AG04449 (cell line): ENCODE results near the gene FANCE.

Experiments used
- CTCF ChIA-PET: fragments of 350-600 bp; formaldehyde crosslinking; extraction: SDS; loops from one replicate; lab custom pipeline; 2021; ENCODE audit warnings: antibody characterized with exemption; lab: Yijun Ruan, JAX
- POLR2A ChIA-PET: fragments of 400-600, 350-600 bp; formaldehyde crosslinking; extraction: SDS; loops from one replicate; lab custom pipeline; 2020; ENCODE audit warnings: antibody characterized with exemption, inconsistent platforms; lab: Yijun Ruan, JAX
- DNase-seq: peaks from one replicate; pipeline ENCODE4 v3.0.0-alpha.2; 2010; ENCODE audit warnings: low read depth, low spot score
- H3K4me3 ChIP-seq: 2 replicates; pipeline ENCODE4 v1.5.1; 2011; ENCODE audit warnings: low read depth, mild to moderate bottlenecking, control low read depth, low read length
- CTCF ChIP-seq: IDR thresholded peaks from one replicate; pipeline ENCODE4 v1.5.1; 2011; ENCODE audit warnings: mild to moderate bottlenecking, moderate library complexity, low read length, control low read depth, inconsistent platforms; ENCODE audit not compliant: insufficient read depth; ENCODE audit errors: missing control alignments

Gene FANCE

DNA sequence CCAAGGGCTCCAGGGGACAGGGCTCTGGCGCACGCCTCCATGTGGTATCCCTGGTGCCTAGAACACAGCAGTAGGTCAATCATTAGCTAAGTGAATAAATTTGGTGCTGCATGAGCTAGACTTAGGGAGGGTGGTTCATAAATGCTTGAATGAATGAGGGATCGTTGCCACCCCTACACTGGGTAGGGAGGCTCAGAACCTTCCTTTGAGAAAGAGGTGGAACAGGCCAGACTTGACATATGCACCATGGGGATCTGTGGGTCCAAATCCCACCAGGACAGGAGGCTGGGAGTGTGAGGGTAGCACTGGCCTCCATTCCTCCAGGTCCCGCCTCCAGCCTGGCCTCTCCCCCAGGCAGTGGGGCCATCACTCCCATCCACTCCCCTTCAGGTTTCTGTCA, 30.9 kb downstream of the FANCE start:
- no peak for DNase-seq
- POLR2A ChIA-PET: interaction anchor here (1.4 to 2.0 kb wide), 2 partner anchors 12 to 14 kb away, joined by 5 to 12 read pairs; no protein-coding TSS in a partner anchor
- no peak for TF ChIP-seq CTCF
- no peak overlapping the region for H3K4me3 ChIP-seq
- CTCF ChIA-PET: interaction anchor here (1.6 to 1.8 kb wide), 2 partner anchors 9 to 15 kb away, joined by 6 to 9 read pairs; partner anchors contain the start of gene RPL10A

DNA sequence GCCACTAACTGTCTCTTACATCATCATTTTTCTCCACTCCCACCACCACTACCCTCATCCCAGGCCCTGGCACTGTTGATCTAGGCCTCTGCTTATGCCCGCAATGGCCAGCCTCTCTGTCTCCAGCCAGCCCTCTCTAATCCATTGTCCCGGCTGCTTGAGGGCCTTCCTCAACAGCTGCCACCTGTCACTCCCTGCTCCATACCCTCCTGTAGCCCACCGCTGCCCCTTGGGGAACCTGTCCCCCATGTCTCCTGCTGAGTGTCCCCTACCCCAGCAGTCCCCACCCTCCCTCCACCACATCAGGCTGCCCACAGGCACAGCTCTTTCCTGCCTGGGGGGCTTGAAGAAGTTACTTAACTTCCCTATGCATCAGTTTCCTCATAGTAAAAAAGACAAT, 31.4 kb downstream of the FANCE start:
- DNase-seq: no peak
- no peak for TF ChIP-seq CTCF
- ChIA-PET CTCF (interaction anchor here (1.6 to 1.8 kb wide), 3 partner anchors 10 to 16 kb away, joined by 3 to 9 read pairs (median 6); partner anchors contain the start of gene RPL10A), POLR2A (interaction anchor here (2.0 kb wide), 1 partner anchor 12 kb away, joined by 12 read pairs; no protein-coding TSS in a partner anchor)
- H3K4me3 ChIP-seq: no peak overlapping the region

- ChIA-PET CTCF (interaction anchor here (1.6 to 1.8 kb wide), 3 partner anchors 11 to 16 kb away, joined by 3 to 9 read pairs (median 6); partner anchors contain the start of gene RPL10A), POLR2A (interaction anchor here (2.0 kb wide), 1 partner anchor 13 kb away, joined by 12 read pairs; no protein-coding TSS in a partner anchor)
- no peak for DNase-seq
- no peak for TF ChIP-seq CTCF
- no peak overlapping the region for H3K4me3 ChIP-seq
Observed at GRCh38 chr6:35483893-35484645, 31.9 kb downstream of the FANCE start.

DNA sequence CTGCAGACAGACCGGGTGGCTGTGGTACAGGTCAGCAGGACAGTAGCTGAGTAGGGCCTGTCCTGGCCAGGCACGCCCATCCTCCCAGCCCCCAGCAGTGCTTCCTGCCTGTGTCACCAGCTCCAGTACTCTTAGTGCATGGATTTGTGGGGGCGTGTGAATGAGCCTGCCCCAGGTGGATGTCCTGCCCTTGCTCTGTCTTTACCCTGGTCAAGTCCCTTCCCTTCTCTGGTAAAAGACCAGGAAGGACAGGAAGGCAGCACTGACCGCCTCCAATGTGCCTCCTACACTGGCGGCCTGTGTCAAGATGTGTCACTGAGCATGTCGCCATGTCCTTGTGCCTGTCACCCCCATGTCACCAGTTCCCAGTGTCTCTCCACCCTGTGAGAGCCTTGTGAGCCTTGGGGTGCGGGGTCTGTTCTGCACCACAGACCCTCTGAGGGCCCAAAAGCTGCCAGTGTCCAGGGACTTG, 32.8 kb downstream of the FANCE start:
- ChIA-PET CTCF (interaction anchor here (1.6 to 1.7 kb wide), 2 partner anchors 12 to 13 kb away, joined by 3 to 6 read pairs; no protein-coding TSS in a partner anchor), POLR2A (interaction anchor here (2.0 kb wide), 1 partner anchor 14 kb away, joined by 12 read pairs; no protein-coding TSS in a partner anchor)
- no peak for DNase-seq
- TF ChIP-seq CTCF: no peak
- no peak overlapping the region for H3K4me3 ChIP-seq

GRCh38 chr6:35485402-35485877, 33.3 kb downstream of the FANCE start:
- ChIA-PET POLR2A (interaction anchor here (2.0 kb wide), 1 partner anchor 14 kb away, joined by 12 read pairs; no protein-coding TSS in a partner anchor), CTCF (interaction anchor here (1.6 to 1.7 kb wide), 2 partner anchors 12 to 14 kb away, joined by 3 to 6 read pairs; no protein-coding TSS in a partner anchor)
- no peak for DNase-seq
- no peak overlapping the region for H3K4me3 ChIP-seq
- no peak for TF ChIP-seq CTCF
